HCT116 (cell line): ENCODE measurements around the gene BTBD6. TPM values are rescaled to one million over a fixed set of nuclear protein-coding genes. Genes with fewer than 3 reads are reported as not detected.

Source experiments
- ATAC-seq: fragments of 200-7000 bp; cut with Tn5 transposase; 2 replicates; pipeline ENCODE4 v1.9.1; 2020; ENCODE audit warnings: mild to moderate bottlenecking, moderate library complexity
- BruUV-seq: library from RNA; stranded (reverse); fragments of 400-500 nt; replicated peaks from 2 replicates; lab custom pipeline; 2021; lab: Mats Ljungman, UMichigan
- CTCF ChIA-PET: fragments of 300-600 bp; sonication (Branson Sonifier 250); formaldehyde crosslinking; loops from one replicate; lab custom pipeline; 2021; ENCODE audit warnings: antibody characterized with exemption; lab: Charles Lee
- POLR2A ChIA-PET: fragments of 300-600, 350-600 bp; sonication (Branson Sonifier 250); formaldehyde crosslinking; loops from one replicate; lab custom pipeline; 2021; ENCODE audit warnings: antibody characterized with exemption; lab: Charles Lee
- RAD21 ChIA-PET, 2 experiments: fragments of 300-600 bp; sonication (Branson Sonifier 250); formaldehyde crosslinking; loops; one replicate each; lab custom pipeline; 2023; ENCODE audit warnings: low total read pairs in 2 of 2; ENCODE audit not compliant: uncharacterized antibody in 2 of 2, unreplicated experiment in 2 of 2, low non-redundant PET in 1 of 2; lab: Charles Lee
- DNase-seq: peaks from one replicate; pipeline ENCODE4 v3.0.0-alpha.2; 2010; ENCODE audit warnings: low read depth, low spot score
- H2AFZ ChIP-seq: fragments of 200-600 bp; shearing (Covaris generic), sonication (generic); 2 replicates; pipeline ENCODE4 v1.6.1; 2017; ENCODE audit warnings: low read depth, mixed run types, mixed read lengths, antibody characterized with exemption, low read length; ENCODE audit not compliant: poor library complexity, severe bottlenecking
- H3K27ac ChIP-seq: 2 replicates; pipeline ENCODE4 v1.5.1; 2012; ENCODE audit warnings: low read depth, low read length
- H3K27me3 ChIP-seq: fragments of 200-600 bp; sonication (generic); 2 replicates; pipeline ENCODE4 v1.6.1; 2016; ENCODE audit warnings: mixed run types, low read length, mixed read lengths; ENCODE audit not compliant: insufficient read depth
- H3K36me3 ChIP-seq, 2 experiments: fragments of 200-500 bp in 1 of 2; fragments of 200-600 bp in 1 of 2; sonication (Bioruptor generic) in 1 of 2; sonication (generic) in 1 of 2; 2 replicates each; pipeline versions ENCODE4 v1.5.1 to v1.6.1; 2014 to 2016; ENCODE audit warnings: low read length in 2 of 2, inconsistent platforms in 1 of 2, mixed read lengths in 1 of 2, mixed run types in 1 of 2; ENCODE audit not compliant: insufficient read depth in 2 of 2, control insufficient read depth in 1 of 2
- H3K4me1 ChIP-seq, 2 experiments: fragments of 200-600 bp in 1 of 2; sonication (generic) in 1 of 2; 2 replicates each; pipeline versions ENCODE4 v1.5.1 to v1.6.1; 2012 to 2017; ENCODE audit warnings: low read length in 2 of 2, inconsistent platforms in 1 of 2, mild to moderate bottlenecking in 1 of 2, mixed read lengths in 1 of 2, mixed run types in 1 of 2, moderate library complexity in 1 of 2; ENCODE audit not compliant: insufficient read depth in 2 of 2, control insufficient read depth in 1 of 2
- H3K4me2 ChIP-seq: fragments of 200-600 bp; sonication (generic); 2 replicates; pipeline ENCODE4 v1.6.1; 2017; ENCODE audit warnings: mixed run types, low read length, mixed read lengths
- H3K4me3 ChIP-seq, 2 experiments: fragments of 200-600 bp in 1 of 2; sonication (generic) in 1 of 2; replicated peaks in 1 of 2; 2 replicates each; pipeline ENCODE4 v1.5.1; 2011 to 2016; ENCODE audit warnings: low read length in 2 of 2, control low read depth in 1 of 2, low read depth in 1 of 2, mild to moderate bottlenecking in 1 of 2, mixed read lengths in 1 of 2, mixed run types in 1 of 2
- H3K79me2 ChIP-seq: fragments of 200-600 bp; sonication (generic); 2 replicates; pipeline ENCODE4 v1.6.1; 2017; ENCODE audit warnings: mild to moderate bottlenecking, mixed run types, low read length, moderate library complexity, mixed read lengths; ENCODE audit not compliant: insufficient read depth
- H3K9ac ChIP-seq: fragments of 200-600 bp; sonication (generic); 2 replicates; pipeline ENCODE4 v1.6.1; 2016; ENCODE audit warnings: low read length, mixed read lengths
- H3K9me2 ChIP-seq: fragments of 200-600 bp; sonication (generic), shearing (Covaris generic); 2 replicates; pipeline ENCODE4 v1.6.1; 2017; ENCODE audit warnings: mixed run types, mild to moderate bottlenecking, moderate library complexity; ENCODE audit not compliant: insufficient read depth
- H3K9me3 ChIP-seq, 2 experiments: fragments of 200-500 bp in 1 of 2; fragments of 200-600 bp in 1 of 2; sonication (Bioruptor generic) in 1 of 2; sonication (generic) in 1 of 2; 2 replicates each; pipeline ENCODE4 v1.6.1; 2014 to 2017; ENCODE audit warnings: low read length in 2 of 2, mixed read lengths in 2 of 2, inconsistent platforms in 1 of 2, low read depth in 1 of 2, mild to moderate bottlenecking in 1 of 2, mixed run types in 1 of 2, moderate library complexity in 1 of 2; ENCODE audit not compliant: control insufficient read depth in 1 of 2, insufficient read depth in 1 of 2
- H4K20me1 ChIP-seq: fragments of 200-600 bp; sonication (generic), shearing (Covaris generic); 2 replicates; pipeline ENCODE4 v1.6.1; 2017; ENCODE audit warnings: mixed run types, mild to moderate bottlenecking, moderate library complexity; ENCODE audit not compliant: insufficient read depth
- EZH2phosphoT487 ChIP-seq: fragments of 200-600 bp; IDR thresholded peaks from 2 replicates; pipeline ENCODE4 v1.6.1; 2018; ENCODE audit warnings: antibody characterized with exemption, borderline replicate concordance
- RAD21 ChIP-seq: IDR thresholded peaks from 2 replicates; pipeline ENCODE4 v1.6.1; 2012; ENCODE audit warnings: low read depth, mild to moderate bottlenecking
- SIN3A ChIP-seq: IDR thresholded peaks from 2 replicates; pipeline ENCODE4 v1.6.1; 2012; ENCODE audit warnings: low read depth
- SP1 ChIP-seq: IDR thresholded peaks from 2 replicates; pipeline ENCODE4 v1.6.1; 2012; ENCODE audit warnings: low read depth
- TCF7L2 ChIP-seq: IDR thresholded peaks from 2 replicates; pipeline ENCODE4 v1.7.0; 2011; ENCODE audit warnings: borderline replicate concordance, inconsistent platforms; ENCODE audit not compliant: insufficient read depth, insufficient read length; ENCODE audit errors: extremely low read depth
- intact Hi-C: fragments of 100-400 bp; cut with micrococcal nuclease; formaldehyde crosslinking; loops from 2 replicates; pipeline ENCODE4 v1.10.0; 2022
- total RNA-seq: library from RNA; stranded (reverse); gene quantifications from one replicate; pipeline ENCODE4 v1.2.1, GENCODE V29; 2021; ENCODE audit not compliant: unreplicated experiment
- TF ChIP-seq, protein P1 (sequence below), 3 experiments: fragments of 200-600 bp in 1 of 3; sonication (generic) in 1 of 3; IDR thresholded peaks in 2 of 3; conservative IDR thresholded peaks in 1 of 3; 2 replicates each; pipeline ENCODE4 v1.5.1; 2012 to 2017; ENCODE audit warnings: low read depth in 2 of 3, low read length in 2 of 3, antibody characterized with exemption in 1 of 3, borderline replicate concordance in 1 of 3, control low read depth in 1 of 3, mild to moderate bottlenecking in 1 of 3, mixed read lengths in 1 of 3, mixed run types in 1 of 3, moderate library complexity in 1 of 3; ENCODE audit not compliant: insufficient read depth in 1 of 3

Gene BTBD6
- total RNA-seq, 1 experiment from 2014 or later, result 35.9 TPM

DNA sequence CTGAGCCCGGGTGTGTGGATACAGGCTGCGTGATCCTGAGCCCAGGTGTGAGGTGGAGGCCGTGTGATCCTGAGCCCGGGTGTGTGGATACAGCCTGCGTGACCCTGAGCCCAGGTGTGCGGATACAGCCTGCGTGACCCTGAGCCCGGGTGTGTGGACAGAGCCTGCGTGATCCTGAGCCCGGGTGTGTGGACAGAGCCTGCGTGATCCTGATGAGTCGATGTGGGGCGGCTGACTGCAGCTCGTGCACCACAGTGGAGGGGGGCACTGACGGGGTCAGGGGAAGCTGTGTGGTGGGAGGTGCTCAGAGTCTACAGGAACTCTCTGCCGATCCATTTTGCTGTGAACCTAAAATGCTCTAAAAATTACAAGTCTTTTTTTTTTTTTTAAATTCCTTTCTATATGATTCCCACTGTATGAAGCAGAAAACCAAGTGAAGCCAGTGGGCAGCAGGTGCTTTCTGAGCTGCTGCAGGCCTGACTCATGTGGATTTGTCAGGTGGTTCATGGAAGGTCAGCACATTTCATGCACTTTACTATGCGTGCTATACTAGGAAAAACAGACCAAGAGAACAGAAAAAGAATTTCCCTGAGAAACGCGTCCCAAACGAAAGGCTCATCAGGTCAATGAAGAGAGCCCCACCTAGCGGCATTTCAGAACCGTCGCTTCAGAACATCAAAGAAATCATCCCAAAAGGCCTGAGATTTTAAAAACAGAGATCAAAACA is 33.2 kb downstream of the BTBD6 start:
- no peak overlapping the region for H3K4me3 ChIP-seq
- H3K9ac ChIP-seq, result no peak overlapping the region
- DNase-seq, result no peak
- no peaks in the 10 kb centered on the region for H4K20me1 ChIP-seq
- RAD21 ChIA-PET, result no interaction called here
- CTCF ChIA-PET, result no interaction called here
- H2AFZ ChIP-seq, result no peak overlapping the region
- no peak overlapping the region for H3K27ac ChIP-seq
- TF ChIP-seq EZH2phosphoT487, result no peak
- TF ChIP-seq TCF7L2, result peak; percentile 55
- TF ChIP-seq SP1, result no peak
- TF ChIP-seq SIN3A, result no peak
- TF ChIP-seq RAD21, result peak; percentile 42; the same call in 1 of the 2 replicates
- TF ChIP-seq, protein P1, sequence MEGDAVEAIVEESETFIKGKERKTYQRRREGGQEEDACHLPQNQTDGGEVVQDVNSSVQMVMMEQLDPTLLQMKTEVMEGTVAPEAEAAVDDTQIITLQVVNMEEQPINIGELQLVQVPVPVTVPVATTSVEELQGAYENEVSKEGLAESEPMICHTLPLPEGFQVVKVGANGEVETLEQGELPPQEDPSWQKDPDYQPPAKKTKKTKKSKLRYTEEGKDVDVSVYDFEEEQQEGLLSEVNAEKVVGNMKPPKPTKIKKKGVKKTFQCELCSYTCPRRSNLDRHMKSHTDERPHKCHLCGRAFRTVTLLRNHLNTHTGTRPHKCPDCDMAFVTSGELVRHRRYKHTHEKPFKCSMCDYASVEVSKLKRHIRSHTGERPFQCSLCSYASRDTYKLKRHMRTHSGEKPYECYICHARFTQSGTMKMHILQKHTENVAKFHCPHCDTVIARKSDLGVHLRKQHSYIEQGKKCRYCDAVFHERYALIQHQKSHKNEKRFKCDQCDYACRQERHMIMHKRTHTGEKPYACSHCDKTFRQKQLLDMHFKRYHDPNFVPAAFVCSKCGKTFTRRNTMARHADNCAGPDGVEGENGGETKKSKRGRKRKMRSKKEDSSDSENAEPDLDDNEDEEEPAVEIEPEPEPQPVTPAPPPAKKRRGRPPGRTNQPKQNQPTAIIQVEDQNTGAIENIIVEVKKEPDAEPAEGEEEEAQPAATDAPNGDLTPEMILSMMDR (IDR thresholded peaks at IDR 0.05 in 2 of 3, conservative IDR thresholded peaks at IDR 0.05 in 1 of 3; ENCODE audit: borderline replicate concordance in 1 of 3, insufficient read depth in 1 of 3, low read depth in 2 of 3, low read length in 2 of 3), result peak in 2 of 3 experiments; percentile 22 to 32; a peak in 2 of 6 replicates
- H3K4me2 ChIP-seq, result no peak overlapping the region
- H3K36me3 ChIP-seq, result peaks cover 0 to 3% of the 10 kb centered on the region in 2 experiments; a peak in 1 of 4 replicates
- no peaks in the 10 kb centered on the region for H3K4me1 ChIP-seq
- H3K9me2 ChIP-seq, result no peaks in the 10 kb centered on the region
- peaks cover 59% of the 10 kb centered on the region for H3K79me2 ChIP-seq
- ATAC-seq, result no peak
- POLR2A ChIA-PET, result no interaction called here
- no TSS peak for BruUV-seq
- H3K9me3 ChIP-seq, result no peaks in the 10 kb centered on the region
- H3K27me3 ChIP-seq, result no peaks in the 10 kb centered on the region
- intact Hi-C loops, result no loop called here
